Fibroblast of mammary gland (primary cell): Measurements from ENCODE around the gene GATA6.
"Not testable (repeated sequence)": the region's sequence is repeated elsewhere in the genome, so short reads cannot be mapped to it uniquely, and the experiment has no call there.

Experiments
- DNase-seq: peaks from one replicate; pipeline ENCODE4 v3.0.0-alpha.2; 2010; ENCODE audit warnings: low read depth
- H3K4me3 ChIP-seq: 2 replicates; pipeline ENCODE4 v1.5.1; 2011; ENCODE audit warnings: low read depth, mild to moderate bottlenecking, low read length, moderate library complexity; ENCODE audit not compliant: control insufficient read depth
- TF ChIP-seq, protein P1 (sequence below): conservative IDR thresholded peaks from 2 replicates; pipeline ENCODE4 v1.5.1; 2011; ENCODE audit warnings: low read depth, low read length, inconsistent platforms; ENCODE audit not compliant: control insufficient read depth, insufficient read depth

Gene GATA6

DNA sequence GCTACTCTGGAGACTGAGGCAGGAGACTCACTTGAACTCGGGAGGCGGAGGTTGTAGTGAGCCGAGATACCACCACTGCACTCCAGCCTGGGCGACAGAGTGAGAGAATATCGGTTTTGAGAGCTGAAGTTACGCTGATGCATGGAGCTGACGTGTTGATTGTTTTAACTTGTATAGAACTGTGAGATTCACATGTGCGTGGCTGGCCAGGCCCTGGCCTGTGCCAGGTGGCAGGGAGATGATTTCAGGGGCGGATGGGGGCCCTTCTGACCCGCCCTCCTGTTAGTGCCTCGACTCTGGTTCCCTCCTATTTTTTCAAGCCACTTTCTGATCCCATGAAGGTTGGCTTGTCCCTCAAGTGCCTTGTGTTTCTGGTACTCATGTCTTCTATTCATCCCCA lies 25.7 kb downstream of the GATA6 start:
- DNase-seq: no peak
- no peak overlapping the region for H3K4me3 ChIP-seq
- TF ChIP-seq, protein P1, sequence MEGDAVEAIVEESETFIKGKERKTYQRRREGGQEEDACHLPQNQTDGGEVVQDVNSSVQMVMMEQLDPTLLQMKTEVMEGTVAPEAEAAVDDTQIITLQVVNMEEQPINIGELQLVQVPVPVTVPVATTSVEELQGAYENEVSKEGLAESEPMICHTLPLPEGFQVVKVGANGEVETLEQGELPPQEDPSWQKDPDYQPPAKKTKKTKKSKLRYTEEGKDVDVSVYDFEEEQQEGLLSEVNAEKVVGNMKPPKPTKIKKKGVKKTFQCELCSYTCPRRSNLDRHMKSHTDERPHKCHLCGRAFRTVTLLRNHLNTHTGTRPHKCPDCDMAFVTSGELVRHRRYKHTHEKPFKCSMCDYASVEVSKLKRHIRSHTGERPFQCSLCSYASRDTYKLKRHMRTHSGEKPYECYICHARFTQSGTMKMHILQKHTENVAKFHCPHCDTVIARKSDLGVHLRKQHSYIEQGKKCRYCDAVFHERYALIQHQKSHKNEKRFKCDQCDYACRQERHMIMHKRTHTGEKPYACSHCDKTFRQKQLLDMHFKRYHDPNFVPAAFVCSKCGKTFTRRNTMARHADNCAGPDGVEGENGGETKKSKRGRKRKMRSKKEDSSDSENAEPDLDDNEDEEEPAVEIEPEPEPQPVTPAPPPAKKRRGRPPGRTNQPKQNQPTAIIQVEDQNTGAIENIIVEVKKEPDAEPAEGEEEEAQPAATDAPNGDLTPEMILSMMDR: no peak

DNA sequence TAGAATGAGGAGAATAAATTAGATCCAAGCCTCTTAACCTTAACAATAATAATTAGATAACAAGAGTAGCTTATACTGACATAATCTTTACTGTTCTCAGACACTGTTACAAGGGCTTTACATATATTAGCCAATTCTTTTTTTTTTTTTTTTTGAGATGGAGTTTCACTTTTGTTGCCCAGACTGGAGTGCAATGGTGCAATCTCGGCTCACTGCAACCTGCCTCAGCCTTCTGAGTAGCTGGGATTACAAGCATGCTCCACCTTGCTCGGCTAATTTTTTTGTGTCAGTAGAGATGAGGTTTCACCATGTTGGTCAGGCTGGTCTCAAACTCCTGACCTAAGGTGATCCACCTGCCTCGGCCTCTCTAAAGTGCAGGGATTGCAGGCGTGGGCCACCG lies 27.6 kb downstream of the GATA6 start:
- not testable (repeated sequence) for DNase-seq, H3K4me3 ChIP-seq

GRCh38 chr18:22197668-22198067 lies 28.3 kb downstream of the GATA6 start:
- TF ChIP-seq, protein P1: no peak
- no peak for DNase-seq
- no peak overlapping the region for H3K4me3 ChIP-seq

DNA sequence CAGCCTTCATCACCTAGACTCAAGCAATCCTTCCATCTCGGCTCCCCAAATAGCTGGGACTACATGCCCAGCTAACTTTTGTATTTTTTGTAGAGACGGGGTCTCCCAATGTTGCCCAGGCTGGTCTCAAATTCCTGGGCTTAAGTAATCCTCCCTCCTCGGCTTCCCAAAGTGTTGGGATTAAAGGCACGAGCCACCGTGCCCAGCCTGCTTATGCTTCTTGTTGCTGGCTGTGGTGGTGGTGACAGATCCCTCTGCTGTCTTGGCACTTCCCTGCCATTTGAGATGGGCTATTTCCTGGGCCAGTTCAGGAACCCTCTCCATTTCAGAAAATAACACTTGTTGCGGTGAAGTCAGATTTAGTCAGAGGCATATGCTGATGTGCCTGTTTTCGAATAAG lies 28.8 kb downstream of the GATA6 start:
- H3K4me3 ChIP-seq: no peak overlapping the region
- DNase-seq: no peak
- TF ChIP-seq, protein P1: no peak

GRCh38 chr18:22199005-22199404 lies 29.6 kb downstream of the GATA6 start:
- DNase-seq: no peak
- TF ChIP-seq, protein P1: no peak
- no peak overlapping the region for H3K4me3 ChIP-seq

DNA sequence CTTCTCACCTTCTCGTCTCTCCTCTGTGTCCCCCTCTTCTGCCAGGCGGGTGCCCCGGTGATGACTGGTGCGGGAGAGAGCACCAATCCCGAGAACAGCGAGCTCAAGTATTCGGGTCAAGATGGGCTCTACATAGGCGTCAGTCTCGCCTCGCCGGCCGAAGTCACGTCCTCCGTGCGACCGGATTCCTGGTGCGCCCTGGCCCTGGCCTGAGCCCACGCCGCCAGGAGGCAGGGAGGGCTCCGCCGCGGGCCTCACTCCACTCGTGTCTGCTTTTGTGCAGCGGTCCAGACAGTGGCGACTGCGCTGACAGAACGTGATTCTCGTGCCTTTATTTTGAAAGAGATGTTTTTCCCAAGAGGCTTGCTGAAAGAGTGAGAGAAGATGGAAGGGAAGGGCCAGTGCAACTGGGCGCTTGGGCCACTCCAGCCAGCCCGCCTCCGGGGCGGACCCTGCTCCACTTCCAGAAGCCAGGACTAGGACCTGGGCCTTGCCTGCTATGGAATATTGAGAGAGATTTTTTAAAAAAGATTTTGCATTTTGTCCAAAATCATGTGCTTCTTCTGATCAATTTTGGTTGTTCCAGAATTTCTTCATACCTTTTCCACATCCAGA lies 31.3 kb downstream of the GATA6 start:
- no peak for DNase-seq
- no peak overlapping the region for H3K4me3 ChIP-seq
- TF ChIP-seq, protein P1: no peak

GRCh38 chr18:22203035-22203434 lies 33.6 kb downstream of the GATA6 start:
- no peak for DNase-seq
- no peak overlapping the region for H3K4me3 ChIP-seq
- TF ChIP-seq, protein P1: no peak
